Spleen (tissue), 7 donors: ENCODE data around the gene MRPL40.

ENCODE experiments used
- CTCF ChIP-seq, 11 experiments: fragments of 200-600 bp in 7 of 11; fragments of 450-650 bp in 4 of 11; sonication (generic) in 4 of 11; IDR thresholded peaks in 8 of 11; conservative IDR thresholded peaks in 3 of 11; 1 replicate in 7 of 11; 2 replicates in 4 of 11; pipeline versions ENCODE4 v1.4.0 to v1.8.0; 2016 to 2021; ENCODE audit warnings: antibody characterized with exemption in 11 of 11, inconsistent platforms in 4 of 11, mild to moderate bottlenecking in 1 of 11
- POLR2A ChIP-seq, 3 donors: fragments of 450-650 bp; IDR thresholded peaks; one replicate each; pipeline ENCODE4 v1.5.1; 2017; ENCODE audit warnings: antibody characterized with exemption in 3 of 3, mild to moderate bottlenecking in 1 of 3
- donor health status: DM: no; HTN: no; CAD: no; lungs with moderate emphysema.
- donor health status: DM: no; HTN: no; CAD: no.
- donor health status: DM: no; HTN: no; CAD: no.

DNA sequence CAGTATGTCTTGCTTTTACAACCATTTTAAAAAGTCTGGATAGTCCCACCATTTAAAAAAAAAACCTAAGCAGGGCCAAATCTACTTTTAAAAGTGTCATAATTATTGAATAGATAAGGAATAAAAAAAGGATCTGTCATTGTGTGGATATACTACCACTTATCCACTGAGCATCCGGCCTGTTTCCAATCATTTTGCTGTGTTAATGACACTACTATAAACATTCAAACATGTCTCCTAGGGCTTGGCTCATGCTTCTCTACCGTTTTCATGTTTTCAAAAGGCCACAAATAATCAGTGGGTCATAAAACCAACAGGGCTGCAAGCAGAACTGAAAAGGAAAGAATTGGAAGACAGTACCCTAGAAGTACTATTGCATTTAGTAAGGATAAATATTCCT is 27.7 kb downstream of the MRPL40 start:
- TF ChIP-seq CTCF (IDR thresholded peaks at IDR 0.05 in 8 of 11, conservative IDR thresholded peaks at IDR 0.05 in 3 of 11): no peak
- TF ChIP-seq POLR2A (IDR thresholded peaks at IDR 0.05): no peak
